ENCODE data around the gene BBS10.

BBS10 gene

GRCh38 chr12:76313299-76313698 is 34.9 kb downstream of the BBS10 start:
- H3K27me3 ChIP-seq, result no peaks in the 10 kb centered on the region
- intact Hi-C loops (cut with DNase I; ENCODE audit: low total_unique reads), result no loop called here
- no peak overlapping the region for H3K27ac ChIP-seq
- no peak overlapping the region for H3K4me3 ChIP-seq
- no peaks in the 10 kb centered on the region for H3K9me3 ChIP-seq
- H3K36me3 ChIP-seq, result no peaks in the 10 kb centered on the region
- H3K4me1 ChIP-seq, result no peaks in the 10 kb centered on the region
- TF ChIP-seq, protein P1, sequence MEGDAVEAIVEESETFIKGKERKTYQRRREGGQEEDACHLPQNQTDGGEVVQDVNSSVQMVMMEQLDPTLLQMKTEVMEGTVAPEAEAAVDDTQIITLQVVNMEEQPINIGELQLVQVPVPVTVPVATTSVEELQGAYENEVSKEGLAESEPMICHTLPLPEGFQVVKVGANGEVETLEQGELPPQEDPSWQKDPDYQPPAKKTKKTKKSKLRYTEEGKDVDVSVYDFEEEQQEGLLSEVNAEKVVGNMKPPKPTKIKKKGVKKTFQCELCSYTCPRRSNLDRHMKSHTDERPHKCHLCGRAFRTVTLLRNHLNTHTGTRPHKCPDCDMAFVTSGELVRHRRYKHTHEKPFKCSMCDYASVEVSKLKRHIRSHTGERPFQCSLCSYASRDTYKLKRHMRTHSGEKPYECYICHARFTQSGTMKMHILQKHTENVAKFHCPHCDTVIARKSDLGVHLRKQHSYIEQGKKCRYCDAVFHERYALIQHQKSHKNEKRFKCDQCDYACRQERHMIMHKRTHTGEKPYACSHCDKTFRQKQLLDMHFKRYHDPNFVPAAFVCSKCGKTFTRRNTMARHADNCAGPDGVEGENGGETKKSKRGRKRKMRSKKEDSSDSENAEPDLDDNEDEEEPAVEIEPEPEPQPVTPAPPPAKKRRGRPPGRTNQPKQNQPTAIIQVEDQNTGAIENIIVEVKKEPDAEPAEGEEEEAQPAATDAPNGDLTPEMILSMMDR (IDR thresholded peaks at IDR 0.05), result no peak
- no peak for DNase-seq

DNA sequence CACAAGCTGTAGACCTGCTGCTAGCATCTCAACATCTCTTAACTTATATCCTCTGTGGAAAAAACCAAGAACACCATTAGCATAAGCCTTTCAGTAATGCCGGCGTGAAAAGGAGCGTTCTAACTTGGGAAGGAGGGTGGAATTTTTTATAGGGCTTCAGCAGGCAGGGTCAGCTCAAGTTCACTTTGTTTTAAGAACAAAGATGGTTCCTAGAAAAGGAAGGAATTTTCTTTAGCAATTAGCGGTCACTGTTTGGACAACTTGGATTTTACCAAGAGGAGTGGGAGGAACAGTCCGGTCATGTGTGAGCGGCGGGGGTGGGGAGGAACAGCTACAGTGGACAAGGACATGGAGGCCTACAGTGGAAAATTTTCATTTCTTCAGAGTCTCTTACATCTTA is 35.9 kb downstream of the BBS10 start:
- H3K9me3 ChIP-seq, result no peaks in the 10 kb centered on the region
- intact Hi-C loops (cut with DNase I; ENCODE audit: low total_unique reads), result no loop called here
- TF ChIP-seq, protein P1 (IDR thresholded peaks at IDR 0.05), result no peak
- H3K27ac ChIP-seq, result no peak overlapping the region
- H3K27me3 ChIP-seq, result no peaks in the 10 kb centered on the region
- H3K4me1 ChIP-seq, result no peaks in the 10 kb centered on the region
- no peaks in the 10 kb centered on the region for H3K36me3 ChIP-seq
- no peak overlapping the region for H3K4me3 ChIP-seq
- DNase-seq, result no peak

- Histone ChIP-seq H3K4me3 (no peak overlapping the region), H3K4me1 (no peaks in the 10 kb centered on the region), H3K27ac (no peak overlapping the region), H3K27me3 (no peaks in the 10 kb centered on the region), H3K9me3 (no peaks in the 10 kb centered on the region), H3K36me3 (no peaks in the 10 kb centered on the region)
- intact Hi-C loops (cut with DNase I; ENCODE audit: low total_unique reads), result no loop called here
- DNase-seq, result no peak
- TF ChIP-seq, protein P1 (IDR thresholded peaks at IDR 0.05), result no peak
Observed at GRCh38 chr12:76311796-76312195, 36.4 kb downstream of the BBS10 start.

GRCh38 chr12:76310110-76310509 is 38.1 kb downstream of the BBS10 start:
- no peak for DNase-seq
- no peak overlapping the region for H3K27ac ChIP-seq
- no peaks in the 10 kb centered on the region for H3K27me3 ChIP-seq
- TF ChIP-seq, protein P1 (IDR thresholded peaks at IDR 0.05), result no peak
- no peaks in the 10 kb centered on the region for H3K9me3 ChIP-seq
- intact Hi-C loops (cut with DNase I; ENCODE audit: low total_unique reads), result no loop called here
- H3K4me3 ChIP-seq, result no peak overlapping the region
- no peaks in the 10 kb centered on the region for H3K4me1 ChIP-seq
- no peaks in the 10 kb centered on the region for H3K36me3 ChIP-seq

GRCh38 chr12:76308866-76309265 is 39.3 kb downstream of the BBS10 start:
- DNase-seq, result no peak
- no peaks in the 10 kb centered on the region for H3K9me3 ChIP-seq
- H3K4me1 ChIP-seq, result no peaks in the 10 kb centered on the region
- H3K27me3 ChIP-seq, result no peaks in the 10 kb centered on the region
- H3K4me3 ChIP-seq, result no peak overlapping the region
- intact Hi-C loops (cut with DNase I; ENCODE audit: low total_unique reads), result no loop called here
- TF ChIP-seq, protein P1 (IDR thresholded peaks at IDR 0.05), result no peak
- H3K27ac ChIP-seq, result no peak overlapping the region
- H3K36me3 ChIP-seq, result no peaks in the 10 kb centered on the region

- Histone ChIP-seq H3K36me3 (no peaks in the 10 kb centered on the region), H3K9me3 (no peaks in the 10 kb centered on the region), H3K4me1 (no peaks in the 10 kb centered on the region), H3K4me3 (no peak overlapping the region), H3K27me3 (no peaks in the 10 kb centered on the region), H3K27ac (no peak overlapping the region)
- TF ChIP-seq, protein P1 (IDR thresholded peaks at IDR 0.05), result no peak
- intact Hi-C loops (cut with DNase I; ENCODE audit: low total_unique reads), result no loop called here
- DNase-seq, result no peak
Observed at GRCh38 chr12:76307083-76307482, 41.1 kb downstream of the BBS10 start.

Data from tibial artery (tissue), 4 donors.